Measurements from ENCODE around the gene DPRX.

GRCh38 chr19:53642381-53643099 lies 10.7 kb downstream of the DPRX start:
- TF ChIP-seq POLR2A (IDR thresholded peaks at IDR 0.05) = no peak
- no peak for TF ChIP-seq CTCF (IDR thresholded peaks at IDR 0.05)
- no peak for TF ChIP-seq EP300 (IDR thresholded peaks at IDR 0.05)
- no peak for TF ChIP-seq POLR2AphosphoS5 (IDR thresholded peaks at IDR 0.05)
